HG02943 (cell line): ENCODE results near the gene SLC1A2.

Experiments
- ATAC-seq: cut with Tn5 transposase; IDR thresholded peaks from one replicate; pipeline ENCODE4 v1.9.1; 2021; ENCODE audit warnings: mild to moderate bottlenecking, low read depth, moderate library complexity; ENCODE audit not compliant: unreplicated experiment

SLC1A2 gene

GRCh38 chr11:35414311-35414710, 5.0 kb downstream of the SLC1A2 start:
- ATAC-seq, result no peak

GRCh38 chr11:35413598-35413997, 5.8 kb downstream of the SLC1A2 start:
- ATAC-seq, result no peak

GRCh38 chr11:35412285-35412684, 7.1 kb downstream of the SLC1A2 start:
- ATAC-seq, result no peak

GRCh38 chr11:35407041-35407440, 12.3 kb downstream of the SLC1A2 start:
- ATAC-seq, result no peak

GRCh38 chr11:35404388-35404775, 15.0 kb downstream of the SLC1A2 start:
- no peak for ATAC-seq

- ATAC-seq, result no peak
Measured at GRCh38 chr11:35403765-35404387, 15.5 kb downstream of the SLC1A2 start.

GRCh38 chr11:35402751-35403660, 16.4 kb downstream of the SLC1A2 start:
- no peak for ATAC-seq

- ATAC-seq, result no peak
Measured at GRCh38 chr11:35398881-35399280, 20.5 kb downstream of the SLC1A2 start.

- ATAC-seq, result no peak
Measured at GRCh38 chr11:35394941-35395340, 24.4 kb downstream of the SLC1A2 start.

GRCh38 chr11:35393098-35393497, 26.3 kb downstream of the SLC1A2 start:
- no peak for ATAC-seq

- ATAC-seq, result no peak
Measured at GRCh38 chr11:35391922-35392688, 27.3 kb downstream of the SLC1A2 start.

- ATAC-seq, result peak; percentile 68
Measured at GRCh38 chr11:35390737-35391682, 28.3 kb downstream of the SLC1A2 start.

- ATAC-seq, result no peak
Measured at GRCh38 chr11:35389897-35390465, 29.4 kb downstream of the SLC1A2 start.

- no peak for ATAC-seq
Measured at GRCh38 chr11:35389112-35389511, 30.2 kb downstream of the SLC1A2 start.

- ATAC-seq, result no peak
Measured at GRCh38 chr11:35388061-35388460, 31.3 kb downstream of the SLC1A2 start.

GRCh38 chr11:35387111-35387982, 32.0 kb downstream of the SLC1A2 start:
- ATAC-seq, result no peak

GRCh38 chr11:35383953-35384352, 35.4 kb downstream of the SLC1A2 start:
- ATAC-seq, result no peak

GRCh38 chr11:35381709-35382322, 37.5 kb downstream of the SLC1A2 start:
- no peak for ATAC-seq
